Frontal cortex (tissue), 4 donors: ENCODE results near the gene PRKN. TPM values are rescaled to one million over a fixed set of nuclear protein-coding genes. Genes with fewer than 3 reads are reported as not detected.

Source experiments
- DNase-seq, 2 donors: peaks; one replicate each; pipeline ENCODE4 v3.0.0; 2012; ENCODE audit warnings: low spot score in 2 of 2
- FAIRE-seq: peaks from 2 replicates; lab custom pipeline; 2012; peaks lifted over from hg19 to GRCh38; lab: Jason Lieb, UNC
- total RNA-seq: library from RNA; depleted of rRNA; stranded (reverse); fragments of >200 nt; gene quantifications from one replicate; pipeline ENCODE4 v1.2.3, GENCODE V29; 2014
- donor health status: control.
- donor health status: control.
- donor health status: control.

The PRKN gene
- total RNA-seq, 1 donor from 2014 or later, result 6.1 TPM

DNA sequence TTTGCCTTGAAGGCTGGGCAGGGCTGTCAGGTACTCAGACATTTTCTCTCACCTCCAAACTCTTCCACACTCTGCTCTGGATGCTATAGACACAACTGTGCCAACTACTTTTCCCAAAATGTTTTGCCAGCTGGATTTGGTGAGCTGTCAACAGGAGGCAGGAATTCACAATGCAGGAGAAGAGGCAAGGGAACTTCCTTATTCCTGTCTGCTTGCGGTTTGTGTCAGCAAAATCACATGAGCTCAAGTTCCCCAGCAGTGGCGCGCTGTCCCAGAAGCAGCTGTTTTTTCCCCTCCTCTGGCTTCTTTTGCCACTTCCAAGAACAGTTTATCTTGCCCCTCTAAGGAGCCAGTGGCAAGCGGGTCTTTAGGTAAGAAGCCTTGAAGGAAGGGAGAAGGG lies 608.2 kb downstream of the PRKN start:
- DNase-seq (no peak), FAIRE-seq (no peak)

DNA sequence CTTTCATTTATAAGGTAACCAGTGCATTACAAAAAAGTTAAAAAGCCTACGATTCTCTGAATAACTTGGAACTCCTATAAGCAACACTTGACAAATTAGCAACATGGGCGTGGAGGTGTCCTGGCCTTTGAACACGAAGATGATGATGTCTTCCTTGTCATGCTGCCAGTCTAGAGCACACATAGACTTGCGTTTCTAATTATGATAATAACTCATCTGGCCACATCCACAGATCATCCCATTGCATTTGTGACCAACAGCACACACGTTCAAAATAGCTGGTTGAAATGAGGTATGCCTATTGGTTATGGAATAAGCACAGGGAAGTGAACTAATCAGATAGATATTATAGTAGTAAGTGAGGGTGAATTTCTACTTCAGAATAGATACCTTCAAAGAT lies 608.9 kb downstream of the PRKN start:
- FAIRE-seq (no peak), DNase-seq (no peak)

DNA sequence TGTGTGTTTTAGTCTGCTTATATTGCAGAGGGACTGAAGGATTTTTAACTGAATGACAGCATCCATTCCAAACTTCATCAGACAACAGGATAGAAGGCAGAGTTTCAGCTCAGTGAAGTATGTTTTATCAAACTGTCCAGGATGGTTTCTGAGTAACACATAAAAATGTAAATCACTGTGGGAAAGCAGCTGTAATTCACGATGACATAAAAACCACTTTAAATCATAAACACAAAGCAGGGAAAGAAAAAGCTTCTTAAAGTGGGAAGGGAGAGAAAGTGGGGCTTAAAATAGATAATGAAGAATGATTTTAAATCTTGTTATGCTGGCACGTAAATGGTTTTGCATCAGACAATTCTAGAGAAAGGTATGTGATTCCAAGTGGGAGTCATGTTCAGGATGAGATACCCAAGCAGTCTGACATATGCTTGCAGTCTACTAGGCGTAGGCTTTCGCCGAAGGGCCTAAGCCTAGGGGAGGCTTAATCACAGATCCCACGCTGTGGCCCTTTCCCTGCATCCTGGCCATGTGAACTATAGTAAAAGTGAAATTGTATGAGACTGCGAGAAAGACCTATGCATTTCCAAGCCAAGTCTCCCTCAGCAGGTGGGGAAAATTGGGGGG lies 610.6 kb downstream of the PRKN start:
- FAIRE-seq (no peak), DNase-seq (no peak)

DNA sequence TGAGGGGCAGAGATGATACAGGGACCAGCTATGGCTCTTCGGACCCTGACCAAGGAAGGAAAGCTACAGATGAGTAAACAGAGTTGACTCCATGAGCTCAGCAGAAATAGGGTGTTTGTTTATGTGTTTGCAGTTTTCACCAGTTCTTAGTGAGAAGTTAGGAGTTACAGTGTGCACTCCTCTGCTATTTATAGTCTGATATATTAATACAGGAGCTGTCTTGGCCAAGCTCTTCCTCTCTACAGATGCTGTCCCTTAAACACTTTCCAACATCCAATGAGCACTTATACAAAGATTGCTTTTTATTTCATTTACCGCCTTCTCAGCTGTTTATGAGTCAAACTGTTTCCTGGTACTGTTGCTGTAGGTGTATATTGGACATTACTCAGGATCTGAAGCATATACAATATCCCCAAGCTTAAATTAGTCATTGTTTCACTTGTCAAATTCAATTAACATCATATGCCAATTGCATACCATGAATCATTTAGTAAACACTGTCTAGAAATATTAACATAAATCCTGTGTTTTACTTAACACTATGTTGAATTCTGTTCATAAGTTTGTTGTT lies 618.0 kb downstream of the PRKN start:
- no peak for DNase-seq
- FAIRE-seq, result no peak

DNA sequence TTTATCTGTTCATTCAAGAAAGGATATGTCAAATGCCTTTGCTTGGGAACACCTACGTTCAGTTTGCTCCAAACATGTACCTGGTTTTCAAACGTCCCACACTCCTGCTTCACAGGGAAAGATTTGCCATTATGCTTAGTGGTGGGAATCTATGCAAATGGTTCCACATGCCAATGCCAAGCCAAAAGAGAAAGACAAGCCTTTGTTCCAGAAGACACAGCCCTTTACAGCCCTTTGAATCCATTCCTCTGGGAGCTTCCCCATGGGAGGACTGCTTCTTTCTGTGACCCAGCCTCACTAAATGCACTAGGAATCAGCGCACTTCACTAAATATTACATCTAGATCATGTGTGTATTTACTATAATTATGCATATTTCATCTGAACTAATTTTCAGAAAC lies 619.5 kb downstream of the PRKN start:
- FAIRE-seq, result no peak
- DNase-seq, result no peak

DNA sequence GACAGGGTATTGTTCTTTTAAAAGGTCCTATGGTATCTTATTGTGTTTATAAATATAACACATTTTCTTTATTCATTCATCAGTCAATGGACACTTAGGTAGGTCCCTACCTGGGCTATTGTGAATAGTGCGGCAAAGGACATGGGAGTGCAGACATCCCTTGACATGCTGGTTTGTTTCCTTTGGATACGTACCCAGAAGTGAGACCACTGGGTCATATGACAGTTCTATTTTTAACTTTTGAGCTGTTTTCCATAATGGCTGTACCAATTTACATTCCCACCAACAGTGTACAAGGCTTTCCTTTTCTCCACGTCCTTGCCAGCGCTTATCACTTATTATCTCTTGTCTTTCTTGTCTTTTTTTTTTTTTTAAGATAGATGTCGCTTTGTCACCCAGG lies 627.5 kb downstream of the PRKN start:
- DNase-seq, result no peak

DNA sequence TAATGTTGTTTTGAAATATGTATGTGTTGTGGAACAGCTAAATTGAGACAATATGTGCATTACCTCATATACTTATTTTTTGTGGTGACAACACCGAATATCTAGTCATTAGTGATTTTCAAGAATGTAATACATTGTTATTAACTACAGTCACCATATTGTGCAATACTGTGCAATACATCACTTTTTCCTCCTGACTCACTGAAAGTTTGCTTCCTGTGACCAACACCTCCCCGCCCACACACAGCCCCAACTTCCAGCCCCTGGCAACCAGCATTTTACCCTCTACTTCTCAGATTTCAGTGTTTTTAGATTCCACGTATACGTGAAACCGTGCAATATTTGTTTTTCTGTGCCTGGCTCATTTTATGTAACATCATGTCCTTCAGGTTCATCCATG lies 627.9 kb downstream of the PRKN start:
- no peak for DNase-seq

More for the DNA sequence above, 627.5 kb downstream of the PRKN start:
- no peak for FAIRE-seq

DNA sequence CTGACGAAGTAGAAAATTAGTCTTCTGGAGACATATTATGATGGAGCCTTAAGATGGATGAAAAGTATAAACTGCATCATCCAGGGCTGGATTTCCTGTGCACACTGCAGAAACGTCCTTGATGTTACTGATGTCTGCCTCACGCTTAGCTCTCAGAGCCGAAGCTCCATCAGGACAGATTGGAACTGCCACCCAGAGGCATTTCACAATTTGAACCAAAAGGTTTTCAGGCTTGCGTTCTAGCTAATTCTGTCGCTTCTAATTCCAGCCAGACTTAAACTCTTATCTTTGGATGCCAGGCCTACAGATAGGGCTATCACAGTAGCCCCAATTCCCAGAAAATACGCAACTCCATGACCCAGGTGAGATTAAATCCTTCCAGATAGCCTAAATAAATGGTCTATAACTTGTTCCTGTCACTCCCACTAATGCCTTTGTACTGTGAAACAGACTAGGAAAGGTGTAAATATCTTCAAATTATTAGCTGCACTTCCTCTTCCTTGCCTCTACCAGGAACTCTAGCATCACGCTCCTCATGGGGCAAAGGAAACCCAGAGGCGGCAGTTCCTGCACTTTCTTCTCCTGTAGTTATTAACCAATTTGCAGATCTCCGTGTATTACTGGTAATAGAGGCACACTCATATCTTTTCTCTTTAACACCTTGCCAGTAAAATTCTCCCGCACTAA lies 634.6 kb downstream of the PRKN start:
- FAIRE-seq, result no peak
- no peak for DNase-seq

More for the DNA sequence above, 627.9 kb downstream of the PRKN start:
- no peak for FAIRE-seq

DNA sequence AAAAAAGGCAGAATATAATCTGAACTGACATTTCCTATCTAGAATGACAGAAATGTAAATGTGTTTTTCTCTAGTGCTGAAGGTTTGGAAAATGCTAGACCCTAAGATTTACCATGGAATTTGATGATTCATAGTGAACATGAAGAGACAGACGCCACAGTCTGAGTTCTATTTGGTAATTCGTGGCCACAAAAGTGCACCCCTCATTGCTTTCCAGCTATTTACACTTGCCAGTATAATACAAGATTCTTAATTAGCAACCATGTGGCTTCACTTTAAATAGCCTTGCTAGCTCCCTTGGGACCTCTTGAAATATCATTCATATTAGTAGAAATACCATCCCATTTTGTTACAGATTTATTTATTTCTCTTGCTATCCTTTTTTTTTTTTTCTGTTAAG lies 636.8 kb downstream of the PRKN start:
- DNase-seq, result no peak
- no peak for FAIRE-seq

DNA sequence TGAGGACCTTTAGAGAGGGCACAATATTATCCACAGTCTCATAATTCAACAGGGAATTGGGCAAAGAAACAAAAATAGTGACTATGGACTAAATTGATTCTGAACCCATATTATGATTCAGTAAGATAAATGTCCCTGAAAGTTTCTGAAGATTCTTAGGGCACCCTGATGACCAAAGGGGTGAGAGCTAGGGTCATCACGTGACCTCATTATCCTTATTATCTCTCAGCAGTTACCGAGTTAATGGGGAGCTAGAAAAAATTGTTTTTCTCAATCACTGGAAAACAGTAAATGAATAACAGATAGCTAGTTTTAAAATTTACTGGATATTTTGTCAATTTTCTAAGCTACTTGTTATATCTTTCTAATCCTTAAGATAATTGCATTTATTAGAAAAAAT lies 639.5 kb downstream of the PRKN start:
- DNase-seq (no peak), FAIRE-seq (no peak)

DNA sequence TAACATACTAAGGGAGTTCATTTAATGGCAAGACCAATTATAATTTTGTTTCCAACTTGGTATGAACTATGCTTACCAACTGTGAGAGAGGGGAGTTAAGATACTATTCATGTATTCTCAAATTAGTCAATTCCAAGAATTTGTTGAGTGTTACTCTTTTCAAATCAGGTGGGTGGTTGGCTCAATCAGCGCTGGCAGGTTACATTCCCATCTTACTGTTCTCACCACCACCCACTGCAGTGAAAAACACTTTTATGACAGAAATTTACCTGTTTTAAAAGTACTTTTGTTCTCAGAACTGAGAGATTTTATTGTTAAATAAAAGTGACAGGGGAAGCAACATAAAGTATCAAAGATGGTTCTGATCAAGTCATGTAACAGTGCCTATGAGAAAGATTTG lies 642.0 kb downstream of the PRKN start:
- DNase-seq, result no peak
- no peak for FAIRE-seq

DNA sequence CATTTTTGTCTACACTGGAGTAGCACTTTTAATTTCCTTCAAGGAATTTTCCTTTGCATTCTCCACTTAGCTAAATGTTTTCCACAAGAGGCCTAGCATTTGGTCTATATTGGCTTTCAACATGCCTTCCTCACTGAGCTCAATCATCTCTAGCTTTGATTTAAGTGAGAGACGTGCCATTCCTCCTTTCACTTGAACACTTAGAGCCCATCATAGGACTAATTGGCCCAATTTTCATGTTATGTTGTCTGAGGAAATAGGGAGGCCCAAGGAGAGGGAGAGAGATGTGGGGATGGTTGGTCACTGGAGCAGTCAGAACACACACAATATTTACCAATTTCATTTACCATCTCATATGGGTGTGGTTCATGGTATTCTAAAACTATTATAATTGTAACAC lies 645.0 kb downstream of the PRKN start:
- DNase-seq, result no peak
- FAIRE-seq, result no peak

DNA sequence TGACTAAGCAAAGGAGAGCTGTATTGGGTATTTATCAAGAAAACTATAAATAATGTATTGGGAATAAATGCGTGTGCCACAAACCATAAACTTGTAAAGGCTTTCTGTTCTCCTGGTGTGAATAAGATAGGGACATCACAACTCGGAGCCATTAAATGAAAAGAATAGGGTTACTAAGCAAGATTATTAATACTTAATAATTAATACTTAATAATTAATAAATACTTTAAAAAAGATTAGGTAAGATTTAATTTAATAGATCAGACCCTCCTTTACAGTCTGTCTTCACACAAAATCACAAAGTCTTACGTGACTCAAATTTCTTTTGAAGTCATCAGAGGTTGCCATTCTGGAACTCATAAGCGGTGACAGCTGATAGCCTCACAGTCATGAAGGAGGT lies 648.9 kb downstream of the PRKN start:
- FAIRE-seq (no peak), DNase-seq (no peak)

DNA sequence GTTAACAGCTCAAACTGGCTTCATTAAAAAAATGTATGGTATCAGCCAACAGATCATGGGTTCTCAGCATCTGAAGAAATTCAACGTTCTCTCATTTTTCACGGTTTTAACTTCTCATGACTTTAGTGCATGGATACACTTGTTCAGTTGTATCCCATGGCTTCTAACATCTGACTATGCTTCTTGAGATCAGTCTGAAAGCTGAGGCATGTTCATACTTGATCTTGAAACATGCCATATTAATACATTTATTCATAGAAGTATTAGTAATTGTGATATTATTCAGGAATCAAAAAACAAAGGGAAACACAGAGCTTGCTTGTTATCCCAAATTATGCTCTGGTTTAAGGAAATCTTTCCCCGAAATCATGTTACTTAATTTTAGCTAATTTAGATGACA lies 649.4 kb downstream of the PRKN start:
- no peak for FAIRE-seq
- DNase-seq, result no peak

DNA sequence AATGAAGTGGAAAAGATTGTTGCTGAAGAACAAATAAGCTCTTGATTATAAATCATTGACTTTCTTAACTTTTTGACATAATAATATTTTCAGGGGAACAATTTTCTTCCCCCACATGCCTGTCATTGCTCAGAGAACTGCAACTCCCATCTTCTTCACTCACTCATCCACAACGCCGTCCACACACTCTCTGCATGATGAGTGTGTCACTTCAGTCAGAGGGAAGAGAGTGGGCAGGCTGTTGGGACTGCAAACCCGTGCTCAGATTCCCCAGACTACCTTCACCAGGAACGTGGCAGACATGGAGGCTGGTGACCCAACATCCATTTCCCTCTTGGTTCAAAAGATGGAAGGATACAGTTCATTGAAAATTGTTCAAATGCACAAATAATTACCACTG lies 650.8 kb downstream of the PRKN start:
- DNase-seq (no peak), FAIRE-seq (no peak)

DNA sequence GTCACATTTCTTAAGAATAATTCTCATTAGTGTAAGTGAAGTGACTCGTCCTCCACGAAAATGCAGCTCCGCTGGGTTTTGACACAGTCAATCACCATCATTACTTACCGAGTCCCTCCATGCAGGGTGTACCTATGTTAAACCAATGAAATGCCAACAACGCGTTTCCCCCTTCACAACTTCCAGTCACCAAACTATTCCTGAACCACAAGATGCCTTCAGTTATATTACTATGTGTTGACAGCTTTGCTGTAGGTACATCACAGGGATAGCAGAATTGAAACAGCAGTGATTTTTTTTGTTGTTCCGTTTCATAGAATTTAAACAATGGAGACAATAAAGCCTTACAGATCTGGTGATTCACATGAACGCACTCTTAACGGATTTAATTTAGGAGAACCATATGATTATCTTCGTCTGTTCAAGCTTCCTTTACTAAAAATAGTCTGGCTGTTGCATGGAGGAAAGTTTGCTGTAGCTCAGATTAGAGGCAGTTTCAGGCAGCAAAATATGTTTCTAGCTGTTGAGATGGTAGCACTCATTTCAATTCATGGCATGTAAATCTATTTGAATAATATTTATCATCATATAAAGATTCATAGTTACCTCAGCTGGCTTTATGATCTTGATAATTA lies 652.8 kb downstream of the PRKN start:
- FAIRE-seq (no peak), DNase-seq (peak in 1 of 2 donors; percentile 4)

DNA sequence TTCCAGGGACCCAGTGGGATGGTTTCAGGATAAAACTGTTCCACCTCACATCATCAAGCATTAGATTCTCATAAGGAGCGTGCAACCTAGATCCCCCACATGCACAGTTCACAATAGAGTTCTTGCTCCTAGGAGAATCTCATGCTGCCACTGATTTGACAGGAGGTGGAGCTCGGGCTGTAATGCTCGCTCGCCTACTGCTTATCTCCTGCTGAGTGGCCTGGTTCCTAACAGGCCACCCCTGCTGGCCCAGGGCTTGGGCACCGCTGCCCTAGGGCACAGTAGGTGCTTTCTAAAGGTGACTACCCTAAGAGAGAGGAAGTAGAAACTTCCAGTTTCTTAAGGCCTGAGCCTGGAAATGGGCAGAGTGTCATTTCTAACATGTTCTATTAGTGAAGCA lies 656.9 kb downstream of the PRKN start:
- FAIRE-seq, result no peak
- DNase-seq, result no peak

DNA sequence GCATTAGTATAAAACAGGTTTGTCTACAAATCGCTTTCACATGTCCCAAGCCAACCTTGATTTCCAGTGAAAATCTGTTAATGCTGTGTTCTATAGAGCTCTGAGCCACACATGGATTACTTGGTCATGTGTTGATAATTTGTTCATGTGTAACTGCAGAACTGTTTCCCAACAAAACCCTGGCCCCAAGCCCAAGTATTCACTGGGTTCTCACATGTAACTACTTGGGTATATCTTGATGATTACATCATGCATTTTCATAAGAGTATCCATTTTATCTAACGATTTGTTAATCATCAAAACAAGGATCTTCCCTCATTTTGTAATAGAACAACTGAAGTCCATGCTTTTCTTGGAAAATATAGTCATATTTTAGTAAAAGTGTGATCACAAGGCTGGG lies 657.6 kb downstream of the PRKN start:
- FAIRE-seq (no peak), DNase-seq (no peak)

DNA sequence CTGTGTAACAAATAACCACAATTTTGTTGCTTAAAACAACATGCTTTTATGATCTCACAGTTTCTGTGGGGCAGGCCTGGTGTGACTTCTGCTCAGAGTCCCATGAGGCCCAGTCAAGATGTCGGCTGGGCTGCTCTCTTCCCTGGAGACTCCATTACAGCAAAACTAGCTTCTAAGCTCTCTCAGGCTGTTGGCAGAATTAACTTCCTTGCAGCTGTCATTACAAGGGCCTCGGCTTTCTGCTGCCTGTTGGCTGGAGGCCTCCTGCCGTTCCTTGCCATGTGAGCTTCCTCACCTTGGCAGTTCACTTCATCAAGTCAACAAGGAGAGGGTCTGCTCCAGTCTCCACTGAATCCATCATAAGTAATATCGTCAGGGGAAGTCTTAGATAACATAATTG lies 659.2 kb downstream of the PRKN start:
- DNase-seq (no peak), FAIRE-seq (no peak)

DNA sequence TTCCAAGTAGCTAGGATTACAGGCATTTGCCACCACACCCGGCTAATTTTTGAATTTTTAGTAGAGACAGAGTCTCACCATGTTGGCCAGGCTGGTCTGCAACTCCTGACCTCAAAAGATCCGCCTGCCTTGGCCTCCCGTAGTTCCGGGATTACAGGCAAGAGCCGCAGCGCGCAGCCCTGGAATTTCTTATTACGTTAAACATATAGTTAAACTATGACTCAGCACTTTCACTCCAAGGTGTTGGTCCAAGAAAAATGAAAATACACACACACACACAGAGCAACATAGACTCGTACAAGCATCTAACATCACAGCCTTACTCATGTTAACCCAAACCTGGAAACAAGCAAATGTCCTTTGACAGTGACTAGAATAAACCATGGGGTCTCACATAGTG lies 663.9 kb downstream of the PRKN start:
- DNase-seq (no peak), FAIRE-seq (no peak)

DNA sequence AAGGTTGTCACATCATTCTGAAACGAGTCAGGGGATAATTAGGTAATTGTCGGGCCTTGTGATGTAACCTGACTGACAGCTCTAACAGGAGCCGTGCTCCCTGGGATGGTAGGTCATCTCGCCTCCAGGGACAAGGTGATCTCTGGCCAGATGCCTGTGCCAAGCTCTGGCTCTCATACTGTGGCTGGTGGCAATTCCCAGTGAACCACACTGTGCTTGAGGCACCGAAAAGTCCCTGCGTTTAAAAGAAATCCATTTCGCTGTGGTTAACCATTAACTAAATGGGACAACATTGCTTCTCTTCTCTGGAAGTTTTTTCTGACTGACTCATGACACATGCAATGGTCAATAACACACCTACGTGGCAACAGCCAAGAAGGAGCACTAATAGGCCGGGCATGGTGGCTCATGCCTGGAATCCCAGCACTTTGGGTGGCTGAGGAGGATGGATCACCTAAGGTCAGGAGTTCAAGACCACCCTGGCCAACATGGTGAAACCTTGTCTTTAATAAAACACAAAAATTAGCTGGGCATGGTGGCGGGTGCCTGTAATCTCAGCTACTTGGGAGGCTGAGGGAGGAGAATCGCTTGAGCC lies 669.2 kb downstream of the PRKN start:
- DNase-seq, result no peak
- no peak for FAIRE-seq
